Measurements from ENCODE around the gene HLF.

HLF gene

GRCh38 chr17:55275894-55276804 is 11.4 kb downstream of the HLF start:
- no peak for DNase-seq

DNA sequence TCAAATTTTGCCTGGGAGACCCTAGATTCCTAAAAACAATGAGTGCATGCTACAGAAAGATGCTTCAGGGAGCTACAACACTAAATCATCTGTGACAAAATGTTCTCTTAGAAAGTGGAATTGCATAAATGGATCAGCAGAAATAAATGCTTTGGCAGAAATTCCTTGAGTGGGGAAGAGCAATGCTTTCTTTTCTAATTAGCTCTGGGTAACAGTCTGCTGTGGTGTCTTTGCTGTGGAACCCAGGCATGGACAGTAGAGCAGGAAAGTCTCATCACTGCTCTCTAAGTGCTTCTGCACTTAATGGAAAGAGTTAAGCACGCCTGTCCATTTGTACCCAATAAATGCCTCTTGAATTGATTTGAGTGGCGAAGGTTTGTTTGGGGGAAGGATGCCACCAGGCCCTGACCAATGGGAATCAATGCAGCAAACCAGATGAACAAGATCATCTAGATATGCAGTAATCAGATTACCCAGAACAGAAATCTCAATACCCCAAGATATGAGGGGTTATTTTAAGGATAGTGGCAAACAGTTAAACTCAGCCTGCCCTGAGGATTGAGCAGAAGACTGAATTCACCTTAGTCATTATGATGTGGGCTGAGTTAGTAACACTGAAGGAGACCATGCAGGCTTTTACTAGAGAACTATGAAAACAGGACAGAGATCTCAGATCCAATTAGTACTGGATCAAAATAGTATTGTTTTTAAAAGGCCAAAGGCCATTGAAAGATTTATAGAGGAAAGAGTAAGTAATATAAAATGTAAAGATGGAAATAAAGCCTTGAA is 13.6 kb downstream of the HLF start:
- DNase-seq: no peak

DNA sequence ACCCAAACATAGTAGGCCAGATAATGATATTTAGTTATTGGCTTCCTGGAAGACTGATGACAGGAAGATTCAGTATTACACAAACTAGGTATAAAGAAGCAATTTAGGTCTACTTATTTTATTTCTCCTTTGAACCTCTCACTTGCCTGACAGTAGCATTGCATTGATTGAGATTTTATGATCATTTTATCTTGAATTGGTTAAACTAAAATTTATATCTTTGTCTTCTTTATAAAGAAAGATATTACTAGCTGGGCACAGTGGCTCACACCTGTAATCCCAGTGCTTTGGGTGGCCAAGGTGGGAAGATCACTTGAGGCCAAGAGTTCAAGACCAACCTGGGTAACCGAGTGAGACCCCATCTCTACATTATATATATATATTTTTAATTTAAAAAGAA is 14.4 kb downstream of the HLF start:
- no peak for DNase-seq

DNA sequence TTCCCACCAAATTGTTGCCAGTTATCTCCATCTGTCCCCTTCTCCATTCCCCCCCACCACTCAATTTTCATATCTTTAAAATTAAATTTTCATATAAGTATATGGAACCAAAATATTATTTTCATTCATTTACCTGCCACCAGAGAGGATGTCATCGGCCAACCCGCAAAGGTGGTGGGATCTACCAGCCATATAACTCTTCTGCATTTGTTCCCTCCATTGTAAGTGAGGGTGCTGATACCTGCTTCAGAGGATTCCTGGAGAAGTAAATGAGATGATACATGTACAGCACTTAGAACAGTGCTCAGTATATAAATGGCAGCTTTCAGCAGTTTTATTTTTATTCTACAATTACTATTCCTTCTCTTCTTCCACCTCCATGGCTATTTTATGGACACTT is 15.0 kb downstream of the HLF start:
- DNase-seq: no peak

DNA sequence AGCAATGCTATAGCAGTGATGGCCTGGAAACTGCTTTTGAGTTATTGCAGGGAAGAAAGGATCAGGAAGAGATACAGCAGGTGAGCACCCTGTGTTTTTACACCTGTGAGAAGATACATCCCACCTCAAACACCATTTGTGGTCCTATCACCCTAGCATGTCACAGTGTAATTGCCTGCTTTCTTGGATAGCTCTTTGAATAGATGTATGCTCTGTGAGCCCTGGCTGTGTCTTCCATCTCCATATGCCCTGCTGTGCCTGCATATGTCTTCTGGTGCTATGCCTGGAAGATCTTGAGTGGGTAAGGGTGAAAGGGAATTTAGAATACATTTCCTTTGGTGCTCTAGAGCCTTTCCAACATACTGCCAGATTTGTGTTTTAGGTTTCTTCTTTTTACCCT is 15.5 kb downstream of the HLF start:
- DNase-seq: no peak

GRCh38 chr17:55281649-55282378 is 17.1 kb downstream of the HLF start:
- DNase-seq: no peak

DNA sequence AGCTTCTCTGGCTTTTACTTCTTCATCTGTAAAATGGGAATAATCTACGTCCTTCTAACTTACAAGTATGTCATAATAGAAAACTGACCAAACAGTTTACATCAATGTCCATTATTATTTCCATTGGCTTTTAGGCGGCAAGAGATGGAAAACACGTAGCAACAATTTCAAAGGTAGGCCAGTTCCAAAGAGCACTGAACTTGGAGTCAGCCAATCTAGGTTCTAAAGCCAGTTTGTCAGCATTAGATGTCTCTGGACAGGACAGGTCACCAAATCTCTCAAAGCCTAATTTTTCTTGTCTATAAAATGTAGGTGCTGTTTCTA is 17.6 kb downstream of the HLF start:
- no peak for DNase-seq

- DNase-seq: no peak
These were observed 18.0 kb downstream of the HLF start for GRCh38 chr17:55282741-55283140.

DNA sequence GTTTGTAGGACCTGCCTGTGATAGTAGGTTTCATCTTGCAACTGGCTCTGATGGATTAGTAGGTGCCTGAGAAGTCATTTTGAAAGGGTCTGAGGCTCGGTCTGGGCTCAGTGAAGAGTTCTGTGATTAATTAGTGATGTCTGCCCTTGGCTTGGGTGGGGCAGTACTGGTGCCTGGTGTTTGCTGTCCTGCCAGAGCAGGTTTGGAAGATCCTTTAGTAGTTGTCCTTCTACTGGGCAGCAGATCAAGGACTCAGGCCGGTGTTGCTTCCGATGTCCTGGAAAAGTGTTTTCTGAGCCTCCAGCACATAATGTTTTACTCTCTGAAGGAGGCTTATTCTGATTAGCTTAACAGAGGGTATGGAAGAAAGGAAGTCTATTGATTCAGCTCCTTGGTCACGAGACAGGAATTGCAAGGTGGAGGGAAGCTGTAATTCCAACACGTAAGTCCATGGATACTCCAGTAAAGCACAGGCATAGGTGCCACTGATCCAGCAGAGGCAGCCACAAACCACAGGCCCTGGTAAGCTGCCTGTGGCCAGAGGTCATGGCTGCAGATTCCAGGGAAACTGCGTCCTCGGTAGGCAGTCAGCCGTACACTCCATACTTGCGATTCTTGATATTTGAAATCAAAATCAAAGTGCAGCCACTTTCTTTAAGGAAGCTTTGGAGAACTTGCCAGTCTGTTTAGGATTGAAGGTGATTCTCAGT is 18.7 kb downstream of the HLF start:
- no peak for DNase-seq

DNA sequence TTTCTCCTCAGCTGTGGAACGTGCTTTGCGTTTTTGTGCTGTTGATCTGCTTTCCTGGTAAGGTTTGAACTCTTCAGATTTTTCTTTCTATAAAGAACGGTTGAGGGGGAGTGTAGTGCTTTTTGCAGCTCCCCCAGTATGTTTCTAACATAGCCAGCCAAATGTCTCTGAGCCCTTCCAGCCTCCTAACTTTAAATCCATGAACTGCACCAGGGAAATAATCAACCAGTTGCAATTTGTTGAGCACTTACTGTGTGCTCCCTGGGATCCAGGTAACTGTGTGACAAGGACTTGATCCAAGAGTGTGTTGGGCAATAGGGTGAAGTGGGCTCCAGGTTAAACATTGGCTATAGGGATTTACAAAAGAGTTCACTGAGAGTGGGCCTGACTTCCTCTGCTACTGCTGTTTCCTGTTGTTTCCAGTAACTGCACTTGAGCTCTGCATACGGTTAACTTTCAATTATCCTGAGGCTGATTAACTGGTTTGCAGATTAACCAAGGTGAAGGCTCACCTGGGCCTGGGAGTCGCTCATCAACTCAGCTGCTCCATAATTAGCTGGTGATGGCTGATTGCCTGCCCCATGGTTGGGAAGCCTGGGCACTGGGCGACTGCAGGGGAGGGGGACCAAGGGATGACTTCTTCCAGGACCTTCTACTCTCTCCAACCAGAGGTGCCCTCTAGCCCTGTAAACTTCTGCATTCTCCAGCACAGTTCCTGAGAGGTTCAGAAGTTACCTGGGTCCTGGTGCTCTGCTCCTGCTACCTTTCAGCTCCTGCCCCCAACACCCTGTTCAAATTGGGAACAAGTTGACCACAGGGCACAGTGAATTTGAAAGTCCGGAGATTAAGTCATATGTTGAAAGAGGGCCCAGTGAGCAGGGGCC is 19.5 kb downstream of the HLF start:
- no peak for DNase-seq

- no peak for DNase-seq
These were observed 20.2 kb downstream of the HLF start for GRCh38 chr17:55284944-55285339.

DNA sequence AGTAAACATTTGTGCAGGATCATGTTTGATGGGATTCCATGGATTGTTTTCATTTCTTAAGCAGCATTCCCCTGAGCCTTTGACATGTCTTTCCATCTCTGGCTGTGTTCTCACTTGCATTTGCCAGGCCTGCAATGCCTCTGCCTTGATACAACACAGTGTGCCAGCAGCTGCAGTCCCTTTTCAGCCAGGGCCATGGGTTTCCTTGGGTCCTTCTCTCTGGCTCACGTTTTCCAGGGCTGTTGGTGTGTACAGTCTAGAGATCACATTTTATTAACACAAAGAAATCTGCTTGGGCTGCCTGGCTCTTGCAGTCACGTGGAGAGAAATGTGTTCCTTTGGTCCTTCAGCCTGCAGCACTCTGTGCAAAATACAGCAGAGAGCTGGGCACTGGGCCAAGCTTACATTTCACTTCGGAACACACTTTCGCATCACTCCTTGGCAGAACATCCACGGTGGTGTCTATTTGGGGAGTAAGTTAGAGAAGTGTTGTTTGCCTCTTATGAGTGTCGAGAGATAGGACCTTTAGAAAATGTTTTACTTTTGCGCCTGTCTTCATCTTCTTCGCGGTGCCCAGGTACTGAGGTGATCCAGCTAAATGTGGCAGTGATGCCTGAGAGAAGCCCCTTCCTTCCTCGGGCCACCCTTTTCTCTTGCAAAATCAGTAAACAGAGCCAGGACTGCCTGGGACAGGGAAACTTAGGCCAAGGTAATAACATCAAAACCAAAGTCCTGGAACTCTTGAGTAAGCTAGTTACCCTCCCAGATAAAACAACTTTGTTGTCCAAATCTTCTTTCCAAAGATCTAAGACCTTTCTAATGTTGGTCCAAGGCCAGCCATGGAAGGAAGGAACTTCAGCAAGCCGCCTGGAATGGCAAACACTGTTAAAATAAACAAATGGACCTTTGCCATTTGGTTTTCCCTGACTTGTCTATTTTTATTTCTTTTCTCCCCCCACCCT is 20.9 kb downstream of the HLF start:
- no peak for DNase-seq

- DNase-seq: no peak
These were observed 22.2 kb downstream of the HLF start for GRCh38 chr17:55286681-55287589.

GRCh38 chr17:55288356-55289105 is 23.8 kb downstream of the HLF start:
- DNase-seq: no peak

GRCh38 chr17:55289106-55289446 is 24.3 kb downstream of the HLF start:
- DNase-seq: no peak

DNA sequence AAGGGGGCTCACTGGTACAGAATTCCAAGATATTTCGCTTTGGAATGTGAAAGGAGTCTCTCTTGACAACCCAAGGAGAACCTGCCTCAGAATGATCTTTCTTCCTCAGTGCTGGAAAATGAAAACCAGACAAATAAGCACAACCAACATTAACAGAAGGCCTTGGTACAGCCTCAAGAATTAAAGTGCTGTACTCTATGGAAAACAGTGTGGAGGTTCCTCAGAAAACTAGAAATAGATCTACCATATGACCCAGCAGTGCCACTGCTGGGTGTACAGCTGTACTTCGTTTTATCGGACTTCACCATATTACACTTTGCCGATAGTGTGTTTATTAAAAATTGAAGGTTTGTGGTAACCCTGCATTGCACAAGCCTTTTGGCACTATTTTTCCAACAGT is 25.2 kb downstream of the HLF start:
- no peak for DNase-seq

DNA sequence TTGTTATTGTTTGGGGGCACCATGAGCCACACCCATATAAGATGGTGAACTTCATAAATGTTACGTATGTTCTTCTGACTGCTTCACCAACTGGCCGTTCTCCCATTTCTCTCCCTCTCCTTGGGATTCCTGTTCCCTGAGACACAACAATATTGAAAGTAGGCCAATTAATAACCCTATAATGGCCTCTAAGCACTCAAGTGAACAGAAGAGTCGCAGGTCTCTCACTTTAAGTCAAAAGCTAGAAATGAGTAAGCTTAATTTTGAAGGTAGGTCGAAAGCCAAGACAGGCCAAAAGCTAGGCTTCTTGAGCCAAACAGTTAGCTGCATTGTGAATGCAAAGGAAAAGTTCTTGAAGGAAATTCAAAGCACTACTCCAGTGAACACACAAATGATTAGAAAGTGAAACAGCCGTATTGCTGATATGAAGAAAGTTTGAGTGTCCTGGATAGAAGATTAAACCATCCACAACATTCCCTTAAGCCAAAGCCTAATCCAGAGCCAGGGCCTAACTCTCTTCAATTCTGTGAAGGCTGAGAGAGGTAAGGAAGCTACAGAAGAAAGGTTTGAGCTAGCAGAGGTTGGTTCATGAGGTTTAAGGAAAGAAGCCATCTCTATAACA is 25.8 kb downstream of the HLF start:
- no peak for DNase-seq

DNA sequence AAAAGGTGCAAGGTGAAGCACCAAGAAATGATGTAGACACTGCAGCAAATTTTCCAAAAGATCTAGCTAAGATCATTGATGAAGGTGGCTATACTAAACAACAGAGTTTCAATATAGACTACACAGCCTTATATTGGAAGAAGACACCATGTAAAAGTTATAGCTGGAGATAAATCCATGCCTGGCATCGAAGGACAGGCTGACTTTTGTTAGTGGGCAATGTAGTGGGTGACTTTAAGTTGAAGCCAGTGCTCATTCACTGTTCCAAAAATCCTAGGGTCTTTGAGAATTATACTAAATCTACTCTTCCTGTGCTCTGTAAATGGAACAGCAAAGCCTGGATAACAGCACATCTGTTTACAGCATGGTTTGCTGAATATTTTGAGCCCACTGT is 26.4 kb downstream of the HLF start:
- no peak for DNase-seq

GRCh38 chr17:55292094-55292493 is 27.3 kb downstream of the HLF start:
- no peak for DNase-seq
